Measurements from ENCODE around the gene ZDHHC19.
"Not testable (repeated sequence)": the region's sequence is repeated elsewhere in the genome, so short reads cannot be mapped to it uniquely, and the experiment has no call there.

The ZDHHC19 gene

DNA sequence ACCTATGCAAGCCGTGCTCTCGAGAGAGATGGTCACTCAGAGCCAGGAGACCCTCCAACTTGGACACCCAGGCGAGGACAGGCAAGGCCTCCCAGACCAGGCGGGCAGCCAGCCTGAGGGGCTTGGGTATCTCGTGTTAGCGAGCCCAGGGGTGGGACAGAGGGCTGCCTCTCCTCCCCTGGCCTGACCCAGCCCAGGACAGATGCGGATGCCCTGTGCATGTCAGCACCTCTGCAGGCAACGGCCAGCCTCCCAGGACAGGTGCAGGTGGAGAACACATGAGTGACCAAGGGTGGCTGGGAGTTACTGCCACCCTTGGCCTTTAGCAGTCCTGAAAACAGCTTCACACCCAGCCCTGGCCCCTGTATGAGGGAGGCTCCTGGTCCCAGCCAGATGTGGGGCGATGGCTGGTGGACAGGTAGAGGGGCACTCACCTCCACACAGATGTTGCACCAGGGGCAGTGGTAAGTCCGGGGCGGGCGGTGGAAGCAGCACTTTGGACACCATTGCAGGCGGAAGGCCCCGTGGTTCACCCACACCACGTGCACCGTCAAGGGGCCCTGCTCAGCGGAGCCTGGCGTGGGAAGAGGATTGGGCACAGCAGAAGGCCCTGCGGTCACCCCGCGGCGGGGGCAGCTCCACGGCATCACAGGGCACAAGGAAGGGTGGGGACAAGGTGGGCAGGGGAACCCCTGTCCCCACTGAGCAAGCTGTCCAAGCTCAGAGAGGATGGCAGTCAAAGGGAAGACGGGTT, 2.1 kb downstream of the ZDHHC19 start:
- TF ChIP-seq, protein P1, sequence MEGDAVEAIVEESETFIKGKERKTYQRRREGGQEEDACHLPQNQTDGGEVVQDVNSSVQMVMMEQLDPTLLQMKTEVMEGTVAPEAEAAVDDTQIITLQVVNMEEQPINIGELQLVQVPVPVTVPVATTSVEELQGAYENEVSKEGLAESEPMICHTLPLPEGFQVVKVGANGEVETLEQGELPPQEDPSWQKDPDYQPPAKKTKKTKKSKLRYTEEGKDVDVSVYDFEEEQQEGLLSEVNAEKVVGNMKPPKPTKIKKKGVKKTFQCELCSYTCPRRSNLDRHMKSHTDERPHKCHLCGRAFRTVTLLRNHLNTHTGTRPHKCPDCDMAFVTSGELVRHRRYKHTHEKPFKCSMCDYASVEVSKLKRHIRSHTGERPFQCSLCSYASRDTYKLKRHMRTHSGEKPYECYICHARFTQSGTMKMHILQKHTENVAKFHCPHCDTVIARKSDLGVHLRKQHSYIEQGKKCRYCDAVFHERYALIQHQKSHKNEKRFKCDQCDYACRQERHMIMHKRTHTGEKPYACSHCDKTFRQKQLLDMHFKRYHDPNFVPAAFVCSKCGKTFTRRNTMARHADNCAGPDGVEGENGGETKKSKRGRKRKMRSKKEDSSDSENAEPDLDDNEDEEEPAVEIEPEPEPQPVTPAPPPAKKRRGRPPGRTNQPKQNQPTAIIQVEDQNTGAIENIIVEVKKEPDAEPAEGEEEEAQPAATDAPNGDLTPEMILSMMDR (IDR thresholded peaks at IDR 0.05; ENCODE audit: insufficient read depth, low read depth, low read length, missing control alignments): no peak
- no peak overlapping the region for H3K4me3 ChIP-seq (ENCODE audit: low read depth, low read length)
- DNase-seq (ENCODE audit: low read depth): no peak

DNA sequence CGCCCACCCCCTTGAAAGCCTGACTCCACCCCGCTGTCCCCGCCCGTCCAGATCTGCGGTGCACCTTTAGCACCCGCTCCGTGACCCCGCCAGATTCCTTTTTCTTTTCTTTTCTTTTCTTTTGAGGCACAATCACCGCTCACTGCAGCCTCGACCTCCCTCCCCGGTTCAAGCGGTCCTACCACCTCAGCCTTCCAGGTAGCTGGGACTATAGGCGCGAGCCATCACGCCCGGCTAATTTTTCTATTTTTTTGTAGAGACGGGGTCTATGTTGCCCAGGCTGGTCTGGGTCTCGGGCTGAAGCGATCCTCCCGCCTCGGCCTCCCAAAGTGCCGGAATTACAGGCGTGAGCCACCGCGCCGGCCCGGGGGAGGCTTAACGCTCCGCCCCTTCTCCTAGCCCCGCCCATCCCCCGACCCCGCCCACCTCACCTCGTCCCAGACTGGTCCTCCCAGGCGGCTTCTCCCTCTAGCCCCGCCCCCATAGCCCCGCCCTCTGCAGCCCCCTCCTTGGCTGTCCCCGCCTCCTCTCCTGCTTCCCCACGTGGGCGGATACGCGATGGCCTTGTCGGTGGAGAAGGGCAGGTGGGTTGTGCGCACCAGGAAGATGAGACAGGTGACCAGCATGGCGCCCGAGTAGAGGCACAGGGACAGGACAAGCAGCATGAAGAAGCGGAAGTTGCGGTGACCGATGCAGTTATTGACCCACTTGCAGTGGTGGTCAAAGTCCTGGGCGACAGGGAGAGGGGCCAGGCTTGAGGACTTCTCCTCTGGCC, 3.2 kb downstream of the ZDHHC19 start:
- peak overlapping the region; percentile 54 for H3K4me3 ChIP-seq (ENCODE audit: low read depth, low read length)
- DNase-seq (ENCODE audit: low read depth): peak; percentile 75
- TF ChIP-seq, protein P1 (IDR thresholded peaks at IDR 0.05; ENCODE audit: insufficient read depth, low read depth, low read length, missing control alignments): no peak

DNA sequence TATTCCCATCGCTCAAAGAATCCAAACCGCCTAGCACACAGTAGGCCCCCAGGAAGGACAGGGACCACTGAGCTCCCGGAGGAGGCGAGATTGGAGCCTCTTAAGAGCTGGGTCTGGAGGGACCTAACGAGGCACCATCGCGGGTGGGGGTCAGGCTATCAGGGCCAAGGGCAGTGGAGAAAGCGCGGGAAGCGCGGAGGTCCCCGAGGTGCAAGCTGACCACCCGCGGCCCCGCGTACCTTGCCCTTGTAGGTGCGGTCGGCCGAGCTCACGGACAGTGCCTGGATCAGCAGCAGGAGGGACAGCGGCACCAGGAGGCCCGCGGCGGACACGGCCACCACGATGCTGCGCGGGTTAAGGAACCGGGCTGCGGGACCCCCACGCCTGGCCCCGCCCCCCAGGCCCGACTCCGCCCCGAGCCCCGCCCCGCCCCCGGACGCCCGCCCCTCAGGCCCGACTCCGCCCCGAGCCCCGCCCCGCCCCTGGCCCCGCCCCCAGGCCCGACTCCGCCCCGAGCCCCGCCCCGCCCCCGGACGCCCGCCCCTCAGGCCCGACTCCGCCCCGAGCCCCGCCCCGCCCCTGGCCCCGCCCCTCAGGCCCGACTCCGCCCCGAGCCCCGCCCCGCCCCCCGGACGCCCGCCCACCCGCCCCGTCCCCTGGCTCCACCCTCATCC, 3.9 kb downstream of the ZDHHC19 start:
- H3K4me3 ChIP-seq (ENCODE audit: low read depth, low read length): no peak overlapping the region
- DNase-seq (ENCODE audit: low read depth): peak; percentile 30
- TF ChIP-seq, protein P1 (IDR thresholded peaks at IDR 0.05; ENCODE audit: insufficient read depth, low read depth, low read length, missing control alignments): no peak

DNA sequence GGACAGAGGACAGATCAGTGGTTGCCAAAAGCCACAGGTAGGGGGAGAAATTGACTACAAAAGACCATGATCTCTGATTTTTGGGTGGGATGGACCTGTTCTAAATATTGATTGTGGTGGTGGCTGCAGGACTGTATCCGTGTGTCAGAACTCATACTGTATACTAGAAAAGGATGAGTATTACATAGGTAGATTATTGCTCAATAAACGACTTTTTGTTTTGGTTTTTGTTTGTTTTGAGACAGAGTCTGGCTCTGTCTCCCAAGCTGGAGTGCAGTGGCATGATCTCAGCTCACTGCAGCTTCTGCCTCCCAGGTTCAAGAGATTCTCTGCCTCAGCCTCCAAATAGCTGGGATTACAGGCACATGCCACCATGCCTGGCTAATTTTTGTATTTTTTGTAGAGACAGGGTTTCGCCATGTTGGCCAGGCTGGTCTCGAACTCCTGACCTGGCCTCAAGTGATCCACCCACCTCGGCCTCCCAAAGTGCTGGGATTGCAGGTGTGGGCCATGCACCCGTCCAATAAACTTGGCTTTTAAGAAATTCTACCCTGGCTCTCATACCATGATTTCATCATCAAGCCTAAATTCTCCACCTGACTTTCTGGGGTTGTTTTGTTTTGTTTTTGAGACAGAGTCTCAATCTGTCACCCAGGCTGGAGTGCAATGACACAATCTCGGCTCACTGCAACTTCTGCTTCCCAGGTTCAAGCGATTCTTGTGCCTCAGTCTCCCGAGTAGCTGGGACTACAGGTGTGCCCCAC, 5.6 kb downstream of the ZDHHC19 start:
- H3K4me3 ChIP-seq (ENCODE audit: low read depth, low read length); DNase-seq (ENCODE audit: low read depth): not testable (repeated sequence)

DNA sequence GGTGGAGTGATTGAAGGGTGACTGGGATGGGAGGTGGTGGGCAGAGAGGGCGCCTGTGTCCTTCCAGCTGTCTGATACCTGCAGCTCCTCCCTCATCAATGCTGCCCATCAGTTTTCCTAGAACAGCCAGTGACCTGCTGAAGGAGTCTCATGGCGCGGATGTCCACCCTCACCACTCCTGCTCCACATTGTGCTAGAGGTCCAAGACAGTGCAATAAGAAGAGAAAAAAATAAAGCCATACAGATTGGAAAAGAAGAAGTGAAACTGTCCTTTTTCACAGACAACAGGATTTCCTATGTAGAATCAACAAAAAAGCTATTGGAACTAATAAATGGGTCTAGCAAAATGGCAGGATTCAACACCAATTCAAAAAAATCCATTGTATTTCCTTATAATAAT, 7.4 kb downstream of the ZDHHC19 start:
- DNase-seq (ENCODE audit: low read depth): no peak
- no peak overlapping the region for H3K4me3 ChIP-seq (ENCODE audit: low read depth, low read length)
- TF ChIP-seq, protein P1 (IDR thresholded peaks at IDR 0.05; ENCODE audit: insufficient read depth, low read depth, low read length, missing control alignments): no peak

DNA sequence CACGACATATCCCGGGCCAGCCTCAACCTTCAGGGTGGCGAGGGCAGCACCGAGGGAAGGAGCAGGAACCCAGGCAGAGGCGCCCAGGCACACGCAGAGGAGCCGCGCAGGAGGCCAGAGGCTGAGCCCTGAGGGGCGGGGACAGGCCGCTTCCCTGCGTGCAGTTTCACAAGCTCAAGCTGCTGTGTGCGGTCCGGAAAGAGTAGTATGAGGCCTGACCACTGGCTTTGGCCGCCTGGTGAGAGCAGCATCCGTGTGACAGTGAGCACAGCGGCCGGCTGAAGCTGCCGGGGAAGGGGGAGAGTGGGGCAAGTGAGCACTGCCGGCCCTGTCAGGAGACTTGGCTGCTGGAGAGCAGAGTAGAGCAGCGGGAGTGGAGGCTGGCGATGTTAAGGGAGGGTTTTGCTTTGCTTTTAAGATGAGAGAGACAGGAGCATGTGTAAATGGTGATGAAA, 8.7 kb downstream of the ZDHHC19 start:
- H3K4me3 ChIP-seq (ENCODE audit: low read depth, low read length): peak overlapping the region; percentile 45
- DNase-seq (ENCODE audit: low read depth): peak; percentile 86
- TF ChIP-seq, protein P1 (IDR thresholded peaks at IDR 0.05; ENCODE audit: insufficient read depth, low read depth, low read length, missing control alignments): no peak

Data from GM12865 (cell line).